ENCODE measurements around the gene ZNF524.
"Not testable (repeated sequence)": the region's sequence is repeated elsewhere in the genome, so short reads cannot be mapped to it uniquely, and the experiment has no call there.

ZNF524 gene, protein sequence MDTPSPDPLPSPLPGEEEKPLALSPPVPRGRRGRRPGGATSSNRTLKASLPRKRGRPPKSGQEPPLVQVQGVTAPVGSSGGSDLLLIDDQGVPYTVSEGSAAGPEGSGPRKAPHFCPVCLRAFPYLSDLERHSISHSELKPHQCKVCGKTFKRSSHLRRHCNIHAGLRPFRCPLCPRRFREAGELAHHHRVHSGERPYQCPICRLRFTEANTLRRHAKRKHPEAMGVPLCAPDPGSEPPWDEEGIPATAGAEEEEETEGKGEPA

DNA sequence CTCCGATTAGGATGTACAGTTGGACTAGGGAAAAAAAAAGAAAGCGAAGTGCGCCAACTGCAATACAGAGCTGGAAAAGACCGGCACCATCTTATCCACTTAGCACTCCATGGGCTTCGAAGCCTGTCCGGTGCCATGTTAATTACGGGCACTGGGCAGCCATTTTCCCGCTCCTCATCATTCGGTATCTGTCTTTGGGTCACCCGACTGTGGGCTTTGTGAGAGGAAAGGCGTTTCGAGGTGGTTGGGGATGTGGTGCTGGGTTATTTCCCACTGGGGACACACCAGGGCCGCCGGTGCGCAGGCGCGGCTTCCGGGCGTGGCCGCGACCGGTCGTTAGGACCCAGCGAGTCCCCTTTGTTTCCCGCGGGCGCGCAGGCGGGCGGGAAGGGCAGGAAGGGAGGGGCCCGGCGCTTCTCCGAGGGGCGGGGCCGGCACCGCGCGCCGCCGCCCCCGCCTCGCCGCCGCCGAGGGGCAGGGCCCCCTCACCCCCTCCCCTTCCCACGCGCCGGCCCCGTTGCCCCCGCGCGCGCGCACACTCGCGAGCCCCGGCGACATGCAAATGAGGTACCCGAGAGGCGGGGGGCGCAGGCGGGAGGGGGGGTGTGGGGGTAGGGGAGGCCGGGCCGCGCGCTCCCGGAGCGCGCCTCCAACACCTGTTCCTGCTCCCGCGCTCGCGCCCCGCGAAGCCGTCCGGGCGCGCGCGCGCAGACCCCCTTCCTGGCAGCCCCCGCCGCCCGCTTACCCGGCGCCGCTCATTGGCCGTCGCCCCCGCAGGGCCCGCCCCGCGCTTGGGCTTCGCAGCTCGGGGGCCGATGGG, at the start of gene ZNF524:
Gene ZNF524, plus strand, starts transcription at position 447 of the 820 bp plus-strand sequence. CDS start 1,825 bp downstream, outside the sequence.
- peak; percentile 90 for DNase-seq

DNA sequence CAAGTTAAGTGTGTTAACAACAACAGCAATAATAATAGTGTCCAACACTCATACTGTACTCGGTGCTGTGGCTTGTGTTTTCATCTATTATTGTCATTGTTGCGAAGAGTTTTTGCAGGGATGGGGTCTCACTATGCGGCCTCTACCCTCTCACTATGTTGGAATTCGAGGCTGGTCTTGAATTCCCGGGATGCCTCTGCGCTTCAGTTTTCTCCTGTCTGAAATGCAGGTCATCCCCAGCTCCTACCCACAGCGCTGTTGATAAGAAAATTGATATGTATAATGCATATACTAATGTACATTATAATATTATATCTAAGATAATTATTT, 49.8 kb upstream of the ZNF524 start:
- no peak for DNase-seq

DNA sequence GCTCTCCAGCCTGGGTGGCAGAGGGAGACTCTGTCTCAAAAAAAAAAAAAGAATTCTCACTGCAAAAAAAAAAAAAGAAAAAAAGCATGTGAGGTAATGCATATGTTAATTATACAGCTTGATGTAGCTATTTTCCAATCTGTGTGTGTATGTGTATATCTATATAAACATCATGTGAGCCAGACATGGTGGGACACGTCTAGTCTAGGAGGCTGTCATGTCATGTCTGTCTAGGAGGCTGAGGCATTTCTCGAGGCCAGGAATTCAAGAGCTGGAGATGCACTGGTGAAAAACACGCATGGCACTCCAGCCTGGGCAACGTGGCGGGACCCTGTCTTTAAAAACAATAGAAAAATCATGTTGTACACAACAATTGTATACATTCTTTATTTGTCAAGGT, 47.9 kb upstream of the ZNF524 start:
- DNase-seq = no peak

DNA sequence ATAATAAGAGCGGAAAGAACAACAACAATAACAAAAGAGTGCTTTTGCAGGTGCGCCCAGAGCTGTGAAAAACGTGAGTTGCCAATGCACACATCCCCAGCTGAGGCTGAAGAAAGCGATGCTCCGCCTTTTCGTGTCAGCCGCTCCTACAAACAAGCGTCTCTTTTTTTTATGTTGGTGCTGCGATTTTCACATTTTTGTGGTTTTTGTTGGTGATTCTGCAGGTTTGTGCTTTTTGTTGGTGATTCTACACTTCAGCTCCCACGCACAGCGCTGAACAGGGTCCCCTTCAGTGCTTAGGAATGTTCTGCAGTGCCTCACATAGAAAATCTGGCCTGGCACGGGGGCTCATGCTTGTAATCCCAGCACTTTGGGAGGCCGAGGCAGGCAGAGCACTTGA, 47.5 kb upstream of the ZNF524 start:
- DNase-seq = no peak

DNA sequence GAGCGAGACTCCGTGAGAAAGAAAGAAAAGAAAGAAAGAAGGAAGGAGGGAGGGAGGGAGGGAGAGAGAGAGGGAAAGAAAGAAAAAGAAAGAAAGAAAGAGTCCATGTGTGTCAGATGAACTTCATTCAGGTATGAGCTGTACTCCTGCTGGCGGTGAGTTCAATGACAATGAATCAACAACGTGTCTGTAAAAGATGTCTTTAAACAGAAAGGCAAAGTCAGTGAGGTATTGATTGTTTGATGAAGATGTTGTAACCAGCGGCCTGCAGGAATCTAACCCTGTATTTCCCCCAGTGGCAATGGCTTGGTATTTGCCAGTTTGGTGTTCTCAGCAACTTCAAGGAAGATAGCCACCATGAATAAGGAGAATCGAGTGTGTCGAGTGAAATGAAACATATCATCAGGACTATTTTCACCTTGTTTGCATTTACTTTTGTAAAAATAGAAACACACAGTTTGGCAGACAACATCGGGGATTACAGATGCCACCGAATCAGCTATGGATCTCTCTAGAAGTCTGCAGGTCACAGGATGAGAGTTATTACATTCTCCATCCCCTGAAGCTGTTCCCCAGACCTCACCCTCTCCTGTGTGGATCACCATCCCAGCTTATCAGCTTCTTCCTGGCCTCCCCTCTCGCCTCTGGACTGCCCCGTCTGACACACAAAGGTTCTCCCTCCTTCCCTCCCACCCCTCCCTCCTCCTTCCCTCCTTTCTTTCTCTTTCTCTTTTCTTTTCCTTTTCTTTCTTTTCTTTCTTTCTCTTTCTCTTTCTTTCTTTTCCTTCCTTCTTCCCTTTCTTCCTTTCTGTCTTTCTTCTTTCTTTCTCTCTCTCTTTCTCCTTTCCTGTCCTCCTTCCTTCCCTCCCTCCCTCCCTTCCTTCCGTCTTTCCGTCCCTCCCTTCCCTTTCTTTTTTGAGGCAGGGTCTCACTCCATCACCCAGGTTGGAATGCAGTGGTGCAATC, 46.6 kb upstream of the ZNF524 start:
- DNase-seq = no peak

DNA sequence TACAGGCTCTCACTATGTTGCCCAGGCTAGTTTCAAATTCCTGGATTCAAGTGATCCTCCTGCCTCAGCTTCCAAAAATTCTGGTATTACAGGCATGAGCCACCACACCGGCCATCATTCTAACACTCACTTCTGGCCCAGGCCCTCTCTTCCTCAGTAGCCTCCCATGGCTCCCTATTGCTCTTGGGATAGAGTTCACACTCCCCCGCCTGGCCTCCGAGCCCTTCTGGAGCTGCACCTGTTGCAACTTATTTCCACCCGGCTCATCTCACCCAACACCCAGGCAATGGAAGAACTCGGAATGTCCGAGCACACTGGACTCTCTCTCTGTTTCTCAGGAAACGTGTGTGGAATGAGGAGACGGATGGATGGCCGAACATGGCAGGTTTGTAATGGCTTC, 45.8 kb upstream of the ZNF524 start:
- no peak for DNase-seq

DNA sequence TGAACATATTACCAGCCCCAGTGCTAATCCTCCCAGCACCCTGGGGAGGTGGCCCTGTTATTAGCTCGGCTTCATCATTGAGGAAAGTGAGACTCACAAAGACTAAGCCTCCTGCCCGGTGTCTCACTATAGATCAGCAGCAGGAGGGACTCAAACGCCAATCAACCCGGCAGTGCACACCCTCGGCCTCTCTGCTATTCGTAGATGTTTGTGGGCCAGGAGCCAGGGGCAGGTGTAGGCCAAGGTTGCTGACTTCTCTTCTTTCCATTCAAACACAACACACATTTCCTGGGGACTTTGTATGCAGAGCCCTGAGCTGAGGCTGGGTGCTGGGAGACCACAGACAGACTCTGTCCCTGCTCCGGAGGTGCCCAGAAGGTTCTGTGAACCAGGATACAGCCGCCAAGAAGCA, 45.3 kb upstream of the ZNF524 start:
- DNase-seq = no peak

DNA sequence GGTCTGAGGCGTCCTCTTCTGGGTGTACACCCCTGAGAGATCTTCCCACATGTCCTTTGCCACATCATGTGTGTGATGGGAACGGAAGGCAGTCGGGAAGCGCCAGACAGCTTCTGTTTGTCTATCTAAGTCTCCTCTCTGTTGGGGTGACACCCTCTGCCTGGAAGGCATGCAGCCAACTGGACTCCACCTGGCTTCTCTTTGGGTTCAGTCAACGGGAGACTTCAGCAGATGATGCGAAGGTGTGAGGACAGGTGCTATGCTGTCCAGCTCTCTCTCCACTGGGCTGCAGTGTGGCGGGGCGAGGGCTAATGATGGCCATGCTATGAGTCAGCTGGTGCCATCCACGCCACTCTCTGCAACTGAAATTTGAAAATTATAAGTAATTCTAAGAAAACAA, 40.4 kb upstream of the ZNF524 start:
- DNase-seq = no peak

DNA sequence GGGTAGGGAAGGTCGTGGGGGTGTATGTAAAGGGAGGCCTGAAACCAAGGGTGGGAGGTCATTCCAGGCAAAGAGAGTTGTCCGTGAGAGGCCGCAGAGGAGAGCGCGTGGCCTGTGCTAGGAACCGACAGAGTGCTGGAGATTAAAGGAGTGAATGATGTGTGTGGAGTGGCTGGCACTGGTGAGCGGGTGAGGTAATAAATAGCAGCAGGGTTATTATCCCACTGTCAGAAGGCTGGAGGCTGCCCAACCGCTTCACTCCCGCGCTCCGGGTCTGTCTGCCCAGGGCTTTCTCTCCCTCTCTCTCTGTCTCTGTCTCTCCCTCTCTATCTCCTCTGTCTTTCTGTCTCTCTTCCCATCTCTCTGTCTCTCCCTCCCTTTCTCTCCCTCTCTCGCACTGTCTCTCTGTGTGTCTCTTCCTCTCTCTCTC, 36.8 kb upstream of the ZNF524 start:
- DNase-seq = no peak

DNA sequence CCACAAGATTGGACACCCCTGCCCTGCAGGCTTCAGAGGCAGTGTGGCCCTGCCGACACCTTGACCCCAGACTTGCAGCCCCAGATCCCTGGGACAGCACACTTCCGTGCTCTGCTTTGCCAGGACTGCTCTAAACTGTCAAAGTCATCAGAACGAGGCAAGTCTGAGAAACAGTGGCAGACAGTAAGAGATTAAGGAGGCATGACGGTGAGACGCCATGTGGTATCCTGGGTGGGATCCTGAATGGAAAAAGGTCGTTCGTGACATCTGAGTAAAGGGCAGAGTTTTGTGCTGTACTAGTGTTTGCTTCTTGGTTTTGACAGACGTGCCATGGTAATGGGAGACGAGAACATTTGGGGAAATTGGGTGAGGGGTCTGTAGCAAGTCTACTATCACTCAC, 33.3 kb upstream of the ZNF524 start:
- no peak for DNase-seq

DNA sequence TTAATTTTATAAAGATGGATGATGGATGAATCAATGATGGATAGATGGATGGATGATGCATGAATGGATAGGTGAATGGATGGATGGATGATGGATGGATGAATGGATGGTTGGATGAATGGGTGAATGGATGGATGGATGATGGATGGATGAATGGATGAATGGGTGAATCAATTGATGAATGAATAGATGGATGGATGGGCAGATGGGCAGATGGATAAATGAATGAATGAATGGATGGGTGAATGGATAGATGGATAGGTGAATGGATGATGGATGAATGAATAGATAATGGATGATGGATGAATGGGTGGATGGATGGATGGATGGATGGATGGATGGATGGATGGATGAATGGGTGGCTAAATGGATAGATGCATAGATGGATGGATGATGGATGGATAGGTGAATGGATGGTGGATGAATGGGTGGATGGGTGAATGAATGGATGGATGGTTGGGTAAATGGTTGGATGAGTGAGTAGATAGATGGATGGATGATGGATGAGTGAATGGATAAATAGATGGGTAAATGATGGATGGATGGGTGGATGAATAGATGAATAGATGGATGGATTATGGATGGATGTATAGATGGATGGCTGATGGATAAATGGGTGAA, 32.3 kb upstream of the ZNF524 start:
- DNase-seq = no peak

DNA sequence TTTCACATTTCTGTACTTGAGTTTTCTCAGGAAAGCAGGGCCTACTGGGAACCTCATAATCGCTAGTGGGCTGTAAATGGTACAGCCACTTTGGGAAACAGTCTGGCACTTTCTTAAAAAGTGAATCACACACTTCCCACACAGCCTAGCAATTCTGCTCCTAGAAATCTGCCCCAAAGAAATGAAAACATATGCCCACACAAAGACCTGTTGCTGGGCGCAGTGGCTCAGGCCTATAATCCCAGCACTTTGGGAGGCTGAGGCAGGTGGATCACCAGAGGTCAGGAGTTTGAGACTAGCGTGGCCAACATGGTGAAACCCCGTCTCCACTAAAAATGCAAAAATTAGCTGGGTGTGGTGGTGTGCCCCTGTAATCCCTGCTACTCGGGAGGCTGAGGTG, 30.6 kb upstream of the ZNF524 start:
- not testable (repeated sequence) for DNase-seq

DNA sequence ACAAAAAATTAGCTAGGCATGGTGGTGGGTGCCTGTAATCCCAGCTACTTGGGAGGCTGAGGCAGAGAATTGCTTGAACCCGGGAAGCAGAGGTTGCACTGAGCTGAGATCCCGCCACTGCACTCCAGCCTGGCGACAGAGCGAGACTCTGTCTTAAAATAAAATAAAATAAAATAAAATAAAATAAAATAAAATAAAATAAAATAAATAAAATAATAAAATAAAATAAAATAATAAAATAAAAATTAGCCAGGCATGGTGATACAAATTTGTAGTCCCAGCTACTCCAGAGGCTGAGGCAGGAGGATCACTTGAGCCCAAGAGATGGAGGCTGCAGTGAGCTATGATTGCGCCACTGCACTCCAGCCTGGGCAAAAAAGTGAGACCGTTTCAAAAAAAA, 26.2 kb upstream of the ZNF524 start:
- DNase-seq = not testable (repeated sequence)

DNA sequence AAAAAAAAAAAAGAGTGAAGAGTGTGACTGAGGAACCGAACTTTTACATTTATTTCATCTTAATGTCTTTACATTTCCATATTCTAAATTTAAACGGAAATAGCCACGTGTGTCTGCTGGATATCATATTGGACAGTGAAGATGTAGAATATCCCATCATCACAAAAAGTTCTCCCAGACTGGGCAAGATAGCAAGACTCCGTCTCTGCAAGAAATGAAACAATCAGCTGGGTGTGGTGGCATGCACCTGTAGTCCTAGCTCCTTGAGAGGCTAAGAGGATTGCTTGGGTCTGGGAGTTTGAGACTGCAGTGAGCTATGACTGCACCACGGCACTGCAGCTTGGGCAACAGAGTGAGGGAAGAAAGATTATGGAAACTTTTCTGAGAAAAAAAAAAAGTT, 23.3 kb upstream of the ZNF524 start:
- DNase-seq = no peak

DNA sequence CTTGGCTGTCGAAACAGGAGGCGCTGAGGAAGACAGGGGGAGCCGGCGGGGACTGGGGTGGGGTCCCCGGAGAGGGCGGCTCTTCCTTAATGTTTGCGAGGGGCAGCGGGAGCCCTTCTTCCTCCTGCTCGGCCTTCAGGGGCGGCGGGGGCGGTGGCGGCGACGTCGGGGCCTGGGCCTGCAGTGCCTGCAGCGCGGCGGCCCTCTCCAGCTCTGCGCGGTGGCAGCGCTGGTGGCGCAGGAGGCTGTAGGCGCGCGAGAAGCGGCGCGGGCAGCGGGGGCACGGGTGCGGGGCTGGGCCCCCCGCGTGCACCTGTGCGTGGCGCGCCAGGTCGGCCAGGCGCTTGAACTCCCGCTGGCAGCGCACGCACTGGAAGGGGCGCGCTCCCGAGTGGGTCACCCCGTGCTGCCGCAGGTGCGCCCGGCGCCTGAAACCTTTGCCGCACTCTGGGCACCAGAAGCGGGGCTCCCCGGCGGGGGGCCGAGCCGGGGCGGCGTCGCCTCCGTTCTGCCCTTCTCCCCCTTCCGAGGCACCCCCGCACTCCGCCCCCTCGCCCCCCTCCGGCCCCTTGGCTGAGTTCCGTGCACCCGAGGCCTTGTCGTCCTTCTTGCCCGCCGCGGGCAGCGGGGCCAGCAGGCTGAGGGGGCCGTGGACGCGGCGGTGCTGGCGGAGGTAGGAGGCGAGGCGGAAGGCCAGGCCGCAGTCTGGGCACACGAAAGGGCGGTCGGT, 21.9 kb upstream of the ZNF524 start:
- DNase-seq = no peak

DNA sequence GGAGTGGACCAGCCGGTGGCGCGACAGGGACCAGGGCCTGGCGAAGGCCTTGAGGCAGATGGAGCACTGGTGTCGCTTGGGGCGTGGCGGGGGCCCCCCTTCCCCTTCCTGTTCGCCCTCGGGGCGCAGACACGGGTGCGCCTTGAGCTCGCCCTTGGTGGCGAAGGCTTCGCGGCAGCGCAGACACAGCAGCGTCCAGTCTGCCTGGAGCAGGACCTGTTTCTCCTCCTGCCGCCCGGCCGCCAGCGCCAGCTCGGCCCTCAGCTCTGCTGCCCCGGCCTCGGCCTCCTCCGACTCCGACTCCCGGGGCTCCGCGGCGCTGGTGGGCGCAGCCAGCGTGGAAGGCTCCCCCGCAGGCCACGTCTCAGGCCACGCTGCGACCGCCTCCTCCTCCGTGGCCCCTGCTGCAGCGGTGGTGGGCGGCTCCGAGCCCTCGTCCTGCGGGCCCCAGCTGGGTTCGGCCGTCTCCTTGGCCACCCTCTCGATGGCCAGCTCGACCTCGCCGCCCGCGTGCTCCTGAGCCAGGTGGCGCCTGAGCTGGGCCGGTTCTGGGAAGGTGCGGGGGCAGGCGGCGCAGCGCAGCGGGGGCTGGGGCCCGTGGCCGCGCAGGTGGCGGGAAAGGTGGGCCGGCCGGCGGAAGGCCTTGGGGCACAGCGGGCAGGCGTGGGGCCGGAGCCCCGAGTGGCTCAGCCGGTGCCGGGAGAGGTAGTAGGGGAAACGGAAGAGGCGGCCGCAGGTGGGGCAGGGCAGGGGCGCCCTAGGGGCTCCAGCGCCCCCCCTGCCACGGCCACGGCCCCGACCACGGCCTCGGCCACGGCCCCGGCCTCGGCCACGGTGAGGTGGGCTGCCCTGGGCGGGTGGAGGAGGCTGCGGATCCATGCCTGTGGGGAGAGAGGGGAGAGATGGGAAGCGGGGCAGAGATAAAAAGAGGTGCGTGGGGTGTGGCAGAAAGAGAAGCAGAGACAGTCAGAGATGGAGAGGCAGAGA, 21.0 kb upstream of the ZNF524 start:
- no peak for DNase-seq

DNA sequence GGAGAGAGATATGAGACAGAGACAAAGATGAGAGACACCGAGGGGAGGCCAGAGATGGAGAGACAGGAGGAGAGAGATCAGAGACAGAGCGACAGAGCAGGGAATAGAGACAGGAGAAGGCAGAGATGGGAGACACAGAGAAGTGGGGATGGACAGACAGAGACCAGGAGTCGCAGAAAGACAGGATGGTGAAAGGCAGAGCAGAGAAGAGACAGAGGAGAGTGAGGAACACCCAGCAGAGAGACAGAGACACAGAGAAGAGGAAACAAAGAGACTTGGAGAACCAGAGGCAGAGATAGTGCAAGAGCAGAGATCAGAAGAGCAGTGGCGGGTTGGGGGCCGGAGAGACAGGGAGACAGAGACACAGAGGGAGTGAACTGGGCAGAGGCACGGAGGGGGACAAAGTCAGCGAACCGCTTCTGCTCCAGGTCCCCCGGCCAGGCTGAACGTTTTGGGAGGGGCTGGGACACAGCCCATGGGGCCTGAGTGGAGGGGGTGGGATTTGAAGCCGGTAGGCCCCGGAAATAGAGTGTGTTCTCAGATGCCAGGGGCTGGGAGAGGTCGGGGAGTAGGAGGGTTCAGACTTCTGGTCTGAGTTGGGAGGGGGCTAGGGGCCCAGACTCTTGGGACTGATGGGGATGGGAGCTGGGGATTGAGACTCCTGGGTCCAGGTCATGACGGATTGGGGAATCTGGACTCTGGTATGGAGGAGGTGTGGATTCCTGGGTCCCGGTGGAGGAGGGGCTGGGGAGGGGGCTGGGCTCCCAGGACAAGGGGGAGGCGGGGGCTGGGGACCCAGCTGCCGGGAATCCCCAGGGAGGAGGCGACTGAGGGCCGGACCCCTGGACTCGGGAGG, 20.1 kb upstream of the ZNF524 start:
- no peak for DNase-seq

DNA sequence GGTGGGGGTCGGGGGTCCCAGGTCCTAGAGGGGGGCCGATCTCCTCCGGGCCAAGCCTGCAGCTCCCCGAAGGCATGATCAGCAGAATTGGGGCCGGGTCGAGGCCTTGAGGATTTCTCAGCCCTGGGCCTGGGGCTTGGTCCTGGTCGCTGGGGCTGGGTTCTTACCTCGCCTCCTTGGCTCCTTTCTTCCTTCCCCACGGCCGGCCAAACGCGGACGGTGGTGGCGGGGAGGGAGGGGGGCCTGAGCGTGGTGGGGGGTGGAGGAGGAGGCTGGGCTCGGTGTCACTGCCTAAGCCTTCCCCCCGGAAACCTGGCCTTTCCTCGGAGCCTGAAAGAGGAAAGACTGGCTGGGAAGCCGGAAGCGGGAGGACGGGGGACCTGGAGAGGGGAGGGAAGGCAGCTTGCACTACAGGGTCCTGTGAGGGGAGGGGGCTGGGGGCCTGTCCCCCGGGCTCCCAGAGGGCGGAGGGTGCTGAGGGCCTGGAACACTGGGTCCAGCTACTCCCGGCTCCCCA, 19.4 kb upstream of the ZNF524 start, which contains the start of gene ZNF579:
Gene ZNF579, minus strand, starts transcription at position 221 of the 517 bp plus-strand sequence. CDS start 1,209 bp downstream, outside the sequence.
- peak; percentile 80 for DNase-seq

DNA sequence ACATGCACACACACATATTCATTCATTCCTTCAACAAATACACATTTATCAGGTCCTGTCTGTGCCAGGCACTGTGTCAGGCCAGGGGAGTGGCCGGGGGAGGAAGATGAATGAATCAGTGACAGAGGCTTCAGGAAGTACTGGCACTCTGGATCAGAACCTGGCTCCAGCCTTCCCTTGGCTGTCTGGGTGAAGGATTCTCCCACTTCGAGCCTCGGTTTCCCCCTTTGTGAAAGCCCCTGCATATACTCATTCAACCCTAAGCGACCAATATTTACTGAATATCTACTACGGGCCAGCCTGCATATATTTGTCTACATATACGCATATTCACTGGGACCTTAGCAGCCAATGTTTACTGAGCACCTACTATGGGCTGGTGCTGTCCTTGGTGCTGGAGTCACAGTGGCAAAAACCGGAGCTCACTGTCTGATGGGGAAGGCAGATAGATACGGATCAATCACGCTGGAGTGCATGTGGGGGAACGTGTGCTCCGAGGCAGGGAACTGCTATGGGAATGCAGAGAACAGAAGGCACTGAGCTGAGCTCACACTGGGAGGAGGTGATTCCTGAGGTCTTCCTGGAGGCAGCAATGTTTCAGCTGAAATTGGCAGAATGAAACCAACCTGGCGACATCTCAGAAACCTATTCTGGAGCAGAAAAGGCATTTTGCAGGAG, 18.8 kb upstream of the ZNF524 start:
- no peak for DNase-seq

All from CD4-positive, alpha-beta T cell treated with Interleukin-12 subunit alpha and Interleukin-12 subunit beta, for 1 hour (primary cell).